ENCODE results near the gene PCDHGB2.

DNA sequence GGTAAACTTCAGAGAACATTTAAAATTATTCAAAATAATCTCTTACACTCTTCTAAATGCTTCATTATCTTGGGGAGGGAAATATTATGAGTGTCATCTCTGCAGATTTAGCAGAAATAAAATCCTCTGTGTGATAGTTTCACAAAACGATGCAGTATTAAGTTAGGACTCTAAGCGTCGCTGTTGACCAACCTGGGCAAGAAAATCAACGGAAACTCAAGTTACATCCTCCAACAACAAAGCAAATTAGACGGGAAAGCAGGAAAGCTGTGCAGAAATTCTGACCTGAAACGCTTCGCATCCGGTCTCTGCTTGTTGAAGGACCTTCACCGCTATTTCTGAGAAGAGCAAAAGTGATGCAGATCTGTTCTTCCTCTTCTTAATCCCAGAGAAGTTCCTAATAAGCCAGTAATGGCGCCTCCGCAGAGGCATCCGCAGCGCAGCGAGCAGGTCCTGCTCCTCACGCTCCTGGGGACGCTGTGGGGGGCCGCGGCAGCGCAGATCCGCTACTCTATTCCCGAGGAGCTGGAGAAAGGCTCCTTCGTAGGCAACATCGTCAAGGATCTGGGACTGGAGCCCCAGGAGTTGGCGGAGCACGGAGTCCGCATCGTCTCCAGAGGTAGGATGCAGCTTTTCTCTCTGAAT is 14.0 kb downstream of the PCDHGB2 start, which contains the start of gene PCDHGA6:
- TF ChIP-seq, protein P1, sequence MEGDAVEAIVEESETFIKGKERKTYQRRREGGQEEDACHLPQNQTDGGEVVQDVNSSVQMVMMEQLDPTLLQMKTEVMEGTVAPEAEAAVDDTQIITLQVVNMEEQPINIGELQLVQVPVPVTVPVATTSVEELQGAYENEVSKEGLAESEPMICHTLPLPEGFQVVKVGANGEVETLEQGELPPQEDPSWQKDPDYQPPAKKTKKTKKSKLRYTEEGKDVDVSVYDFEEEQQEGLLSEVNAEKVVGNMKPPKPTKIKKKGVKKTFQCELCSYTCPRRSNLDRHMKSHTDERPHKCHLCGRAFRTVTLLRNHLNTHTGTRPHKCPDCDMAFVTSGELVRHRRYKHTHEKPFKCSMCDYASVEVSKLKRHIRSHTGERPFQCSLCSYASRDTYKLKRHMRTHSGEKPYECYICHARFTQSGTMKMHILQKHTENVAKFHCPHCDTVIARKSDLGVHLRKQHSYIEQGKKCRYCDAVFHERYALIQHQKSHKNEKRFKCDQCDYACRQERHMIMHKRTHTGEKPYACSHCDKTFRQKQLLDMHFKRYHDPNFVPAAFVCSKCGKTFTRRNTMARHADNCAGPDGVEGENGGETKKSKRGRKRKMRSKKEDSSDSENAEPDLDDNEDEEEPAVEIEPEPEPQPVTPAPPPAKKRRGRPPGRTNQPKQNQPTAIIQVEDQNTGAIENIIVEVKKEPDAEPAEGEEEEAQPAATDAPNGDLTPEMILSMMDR (IDR thresholded peaks at IDR 0.05), result no peak
- TF ChIP-seq EP300 (IDR thresholded peaks at IDR 0.05; ENCODE audit: low read depth) (no peak), POLR2A (IDR thresholded peaks at IDR 0.05) (no peak), POLR2AphosphoS5 (IDR thresholded peaks at IDR 0.05) (no peak)

Data from transverse colon (tissue), 4 donors.